ENCODE measurements around the gene NEK7.

The NEK7 gene

DNA sequence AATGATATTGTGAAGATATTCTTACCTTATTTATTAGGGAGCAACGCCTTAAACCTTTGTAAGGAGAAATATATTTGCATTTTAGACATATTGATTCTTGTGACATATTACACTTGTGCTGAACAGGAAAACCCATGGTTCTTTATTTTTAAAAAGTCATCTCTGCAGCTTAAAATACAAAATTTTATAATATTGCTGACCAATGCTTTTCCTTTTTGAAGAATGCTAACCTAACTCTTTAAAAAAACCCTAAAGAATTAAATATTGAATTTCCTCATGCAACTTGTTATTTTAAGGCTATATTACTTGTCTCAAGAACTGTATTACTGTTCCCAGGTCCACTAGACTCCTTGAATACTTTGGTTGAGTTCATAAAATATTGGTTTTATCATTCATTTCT, 99.0 kb downstream of the NEK7 start:
- no peak for DNase-seq (ENCODE audit: low read depth, low spot score)

- DNase-seq (ENCODE audit: low read depth, low spot score) = no peak
Observed at GRCh38 chr1:198258491-198258890, 101.7 kb downstream of the NEK7 start.

DNA sequence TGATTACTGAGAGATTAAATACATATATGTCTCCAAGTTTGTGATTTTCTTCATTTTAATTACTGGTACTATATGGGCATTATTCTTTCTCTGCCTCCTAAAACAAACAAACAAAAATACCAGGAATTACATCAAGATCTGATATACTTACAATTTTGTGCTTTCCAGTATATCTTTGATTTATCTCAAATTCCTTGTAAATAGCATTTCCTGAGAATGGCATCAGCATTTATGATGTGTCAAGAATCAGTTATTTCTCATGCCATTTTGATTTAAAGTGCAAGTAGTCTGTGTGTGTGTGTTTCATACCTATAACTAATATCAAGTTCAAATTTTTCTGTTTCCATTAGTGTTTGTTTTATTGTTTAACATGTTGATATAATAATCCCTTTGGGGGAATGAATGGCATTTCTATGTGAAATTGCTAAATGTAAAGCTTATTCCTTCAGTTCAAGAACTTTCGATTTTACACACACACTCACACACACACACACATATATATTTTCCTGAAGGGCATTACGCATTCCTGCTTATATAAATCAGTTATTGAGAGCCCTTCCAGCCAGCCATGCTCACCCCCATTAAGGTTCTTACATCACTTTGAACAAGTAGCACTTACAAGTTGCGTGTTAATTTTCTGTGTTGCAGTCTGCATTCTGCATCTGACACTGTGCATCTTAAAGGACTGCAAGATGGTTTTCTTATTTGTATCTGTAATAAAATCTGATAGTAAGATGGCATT, 102.7 kb downstream of the NEK7 start:
- DNase-seq (ENCODE audit: low read depth, low spot score) = no peak

DNA sequence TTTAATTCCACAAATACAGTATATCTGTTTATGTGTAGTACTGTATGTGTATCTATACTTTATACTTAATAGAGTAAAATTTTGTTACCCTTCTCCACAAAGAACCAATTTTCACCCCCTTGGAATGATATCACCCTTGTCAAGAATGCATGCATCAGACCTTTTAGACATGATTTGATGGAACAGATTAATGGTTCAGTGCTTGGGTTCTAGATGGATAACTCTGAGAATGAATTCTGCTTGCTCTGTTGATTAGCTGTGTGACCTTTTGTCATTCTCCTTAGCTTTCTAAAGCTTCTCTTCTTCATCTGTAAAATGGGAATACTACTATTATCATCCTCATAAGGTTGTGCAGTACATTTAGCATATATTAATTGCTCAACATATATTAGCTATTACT, 105.1 kb downstream of the NEK7 start:
- DNase-seq (ENCODE audit: low read depth, low spot score) = no peak

DNA sequence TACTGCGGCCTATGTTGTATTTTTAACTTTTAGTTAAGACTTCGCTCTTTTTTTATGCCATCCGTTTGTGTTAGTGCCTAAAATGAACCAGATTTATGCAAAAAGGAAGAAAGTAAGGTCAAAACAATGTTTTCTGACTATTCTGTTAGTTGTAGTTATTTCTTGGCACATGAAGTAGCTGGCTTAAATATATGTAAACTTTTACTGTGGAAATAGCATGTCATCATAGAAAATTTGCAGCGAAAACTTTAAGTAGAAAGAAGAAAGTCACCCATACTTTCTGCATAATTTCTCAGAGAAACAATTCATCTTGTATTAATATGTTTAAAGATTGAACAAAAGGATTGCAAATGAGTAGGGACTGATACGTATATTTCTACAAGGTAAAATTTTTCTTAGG, 106.4 kb downstream of the NEK7 start:
- no peak for DNase-seq (ENCODE audit: low read depth, low spot score)

DNA sequence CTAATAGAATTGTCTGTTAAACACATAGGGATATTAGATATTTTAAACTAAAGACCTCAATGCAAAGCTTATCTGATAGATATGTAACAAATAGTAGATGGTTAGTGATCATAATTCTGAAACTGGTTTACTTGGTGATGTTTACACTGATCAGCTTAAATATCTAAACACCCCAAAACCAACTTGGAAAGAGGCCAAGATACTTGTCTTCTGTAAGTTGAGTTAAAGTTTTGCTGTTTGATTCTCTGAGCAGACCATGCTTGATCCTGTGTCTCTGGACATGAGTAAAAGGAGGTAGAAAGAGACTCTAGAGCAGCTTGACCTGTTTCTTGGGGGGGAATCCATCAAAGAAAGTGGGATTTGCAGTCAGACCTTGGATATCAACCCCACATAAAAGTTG, 107.5 kb downstream of the NEK7 start:
- no peak for DNase-seq (ENCODE audit: low read depth, low spot score)

- no peak for DNase-seq (ENCODE audit: low read depth, low spot score)
Observed at GRCh38 chr1:198265073-198265661, 108.4 kb downstream of the NEK7 start.

DNA sequence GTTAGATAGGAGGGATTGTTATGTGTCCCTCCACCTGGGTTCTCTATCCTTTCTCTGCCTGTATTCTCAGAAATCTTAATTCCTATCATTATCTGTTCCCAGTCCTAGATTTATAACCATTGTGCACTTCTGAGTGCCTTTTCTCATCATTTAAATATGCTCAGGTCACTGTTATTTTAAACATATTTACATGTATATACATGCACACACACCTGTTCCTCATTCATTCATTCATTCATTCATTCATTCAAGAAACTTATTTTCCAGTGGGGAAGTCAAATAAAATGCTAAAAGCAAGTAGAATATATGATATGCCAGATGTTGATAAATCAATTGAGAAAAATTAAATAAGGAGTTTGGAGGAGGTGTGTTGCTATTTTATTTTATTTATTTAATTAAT, 110.3 kb downstream of the NEK7 start:
- DNase-seq (ENCODE audit: low read depth, low spot score) = no peak

DNA sequence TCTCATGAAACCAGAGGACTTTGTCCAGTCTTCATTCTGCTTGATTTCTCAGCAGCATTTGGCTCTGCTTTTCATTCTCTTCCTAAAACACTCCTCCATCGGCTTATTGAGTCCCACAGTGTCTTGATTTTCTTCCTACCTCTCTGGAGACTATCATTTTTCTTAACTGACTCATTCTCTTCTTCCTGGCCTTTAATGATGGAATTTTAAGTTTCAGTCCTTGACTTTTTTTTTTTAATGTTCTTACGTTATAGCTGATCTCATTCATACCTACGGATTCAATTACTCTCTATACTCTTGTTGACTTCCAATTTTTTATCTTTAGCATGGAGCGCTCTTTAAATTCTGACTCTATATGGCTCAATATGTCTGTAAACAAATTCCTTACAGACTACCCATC, 111.1 kb downstream of the NEK7 start:
- no peak for DNase-seq (ENCODE audit: low read depth, low spot score)

DNA sequence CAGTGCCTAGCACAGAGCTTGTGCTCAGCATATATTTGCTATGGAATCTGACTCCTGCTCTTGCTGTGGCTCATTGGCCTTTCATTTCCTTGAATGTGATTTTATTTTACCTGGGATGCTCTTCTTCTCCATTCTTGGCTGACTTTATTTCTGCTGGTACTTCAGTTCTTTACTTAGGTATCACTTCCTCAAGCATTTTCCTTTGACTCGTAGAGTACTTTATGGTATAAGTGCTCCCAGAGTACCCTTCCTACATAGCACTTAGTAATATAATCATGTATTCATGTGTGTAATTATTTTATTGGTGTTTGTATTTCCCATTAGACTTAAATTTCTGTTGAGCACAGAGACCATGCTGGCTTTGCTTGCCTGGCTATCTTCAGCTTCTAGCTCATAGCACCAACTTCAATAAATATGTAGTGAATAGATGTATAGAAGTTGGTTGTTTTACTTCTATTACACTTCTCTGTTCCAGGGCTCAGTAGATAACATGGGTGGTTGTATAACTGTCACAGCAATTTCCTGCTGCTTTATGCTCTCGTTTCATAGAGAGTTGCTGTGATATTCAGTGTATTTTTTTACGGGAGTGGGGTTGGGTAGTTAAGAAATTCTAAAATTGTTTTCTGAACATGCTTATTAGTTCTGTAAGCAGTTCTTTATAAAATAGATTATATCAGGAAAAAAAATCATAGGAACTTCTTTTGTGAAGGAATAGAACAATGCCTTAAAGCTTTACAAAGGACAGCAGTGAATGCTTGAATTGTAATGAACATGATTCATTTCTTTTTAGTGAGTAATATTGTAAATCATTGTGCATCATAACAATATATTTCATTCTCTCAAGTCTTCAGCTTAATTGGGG, 112.2 kb downstream of the NEK7 start:
- no peak for DNase-seq (ENCODE audit: low read depth, low spot score)

DNA sequence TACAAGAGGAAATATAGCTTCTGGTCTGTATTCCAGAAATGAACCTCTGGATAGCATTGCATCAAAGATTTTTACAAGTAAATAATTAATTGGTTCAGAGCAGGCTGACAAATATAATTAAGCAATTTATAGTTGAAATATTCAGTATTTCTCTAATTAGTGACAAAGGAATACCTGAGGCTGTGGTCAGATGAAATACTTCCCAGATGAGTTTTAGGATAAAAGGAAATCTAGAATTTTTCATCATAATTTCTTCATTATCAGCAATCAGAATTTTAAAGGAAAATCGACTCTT, 112.8 kb downstream of the NEK7 start:
- DNase-seq (ENCODE audit: low read depth, low spot score) = no peak

DNA sequence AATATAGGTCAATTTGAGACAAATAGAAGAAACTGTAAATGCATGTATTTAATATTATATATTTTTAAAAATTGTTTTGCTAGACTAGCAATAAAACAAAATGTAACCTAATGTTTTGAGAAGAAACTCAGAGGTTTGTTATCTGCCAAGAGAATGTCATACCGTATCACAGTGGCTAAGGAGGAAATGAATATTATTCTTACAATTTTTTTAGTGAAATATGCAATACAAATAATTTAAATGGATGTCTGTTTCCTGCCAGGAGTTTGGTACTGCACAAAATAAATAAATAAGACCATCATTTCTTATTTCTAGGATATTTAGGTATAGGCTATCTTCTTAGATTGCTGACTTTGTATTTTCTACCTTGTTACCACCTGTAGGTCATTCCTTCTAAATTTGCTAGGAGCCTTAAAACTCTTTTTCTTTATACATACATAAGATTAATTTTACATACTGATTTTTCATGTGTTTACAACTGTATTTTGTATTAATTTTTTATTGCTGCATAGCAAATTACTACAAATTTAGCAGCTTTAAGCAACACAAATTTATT, 113.6 kb downstream of the NEK7 start:
- DNase-seq (ENCODE audit: low read depth, low spot score) = no peak

DNA sequence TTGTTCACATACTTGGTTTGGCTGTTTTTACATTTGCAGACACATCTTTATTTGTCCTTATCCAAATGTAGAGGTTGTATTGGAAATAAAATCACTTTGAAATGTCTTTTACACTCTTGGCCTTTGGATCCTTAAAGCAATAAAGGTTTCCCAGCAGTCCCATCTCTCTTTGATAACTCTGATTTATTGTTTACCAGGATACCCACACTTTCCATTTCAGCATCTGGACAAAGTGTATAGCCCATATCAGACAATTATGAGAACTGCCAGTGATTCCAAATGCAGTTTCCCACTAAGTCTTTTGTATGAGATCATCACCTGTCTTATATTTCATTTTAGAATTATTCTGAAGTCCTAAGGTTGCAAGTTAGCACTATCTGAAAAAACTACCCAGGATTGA, 114.7 kb downstream of the NEK7 start:
- no peak for DNase-seq (ENCODE audit: low read depth, low spot score)

DNA sequence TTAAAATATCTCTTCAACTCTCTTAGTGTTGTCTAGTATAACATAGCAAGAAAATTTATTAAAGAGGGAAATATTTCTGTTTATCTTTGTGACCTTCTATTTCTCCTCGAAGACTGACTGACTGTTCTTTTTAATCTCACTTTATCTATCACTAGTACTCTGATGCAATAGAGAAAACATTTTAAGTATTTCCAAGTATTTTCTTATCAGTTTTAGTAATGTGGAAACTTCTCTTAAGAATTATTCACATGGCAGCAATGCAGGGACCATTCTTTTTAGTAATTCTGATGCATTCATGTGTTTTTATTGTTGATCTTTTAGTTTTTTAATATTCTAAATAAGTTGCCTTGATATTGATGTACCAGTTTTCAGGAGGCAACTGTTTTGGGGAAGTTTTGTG, 115.7 kb downstream of the NEK7 start:
- no peak for DNase-seq (ENCODE audit: low read depth, low spot score)

- DNase-seq (ENCODE audit: low read depth, low spot score) = no peak
Observed at GRCh38 chr1:198273748-198274295, 117.0 kb downstream of the NEK7 start.

GRCh38 chr1:198275597-198275996, 118.8 kb downstream of the NEK7 start:
- DNase-seq (ENCODE audit: low read depth, low spot score) = no peak

- no peak for DNase-seq (ENCODE audit: low read depth, low spot score)
Observed at GRCh38 chr1:198276241-198276640, 119.4 kb downstream of the NEK7 start.

DNA sequence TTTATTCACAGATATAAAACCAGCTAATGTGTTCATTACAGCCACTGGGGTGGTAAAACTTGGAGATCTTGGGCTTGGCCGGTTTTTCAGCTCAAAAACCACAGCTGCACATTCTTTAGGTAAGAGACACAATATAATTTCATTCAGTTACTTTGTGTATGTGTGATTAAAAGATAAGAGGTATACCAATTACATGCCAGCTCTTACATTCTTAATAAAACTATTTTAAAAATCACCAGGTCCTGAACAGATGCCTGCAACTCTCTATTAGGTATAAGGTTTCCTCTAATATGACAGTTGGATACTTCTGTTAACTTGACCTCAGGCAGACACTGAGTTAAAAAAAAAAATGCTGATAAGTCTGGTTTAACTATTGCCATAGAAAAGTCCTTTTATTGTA, 122.1 kb downstream of the NEK7 start:
- no peak for DNase-seq (ENCODE audit: low read depth, low spot score)

- DNase-seq (ENCODE audit: low read depth, low spot score) = no peak
Observed at GRCh38 chr1:198280080-198280479, 123.3 kb downstream of the NEK7 start.

GRCh38 chr1:198281911-198282310, 125.1 kb downstream of the NEK7 start:
- no peak for DNase-seq (ENCODE audit: low read depth, low spot score)

GRCh38 chr1:198283222-198283621, 126.4 kb downstream of the NEK7 start:
- no peak for DNase-seq (ENCODE audit: low read depth, low spot score)

- no peak for DNase-seq (ENCODE audit: low read depth, low spot score)
Observed at GRCh38 chr1:198287916-198288315, 131.1 kb downstream of the NEK7 start.
